ENCODE measurements around the gene GRM7.

DNA sequence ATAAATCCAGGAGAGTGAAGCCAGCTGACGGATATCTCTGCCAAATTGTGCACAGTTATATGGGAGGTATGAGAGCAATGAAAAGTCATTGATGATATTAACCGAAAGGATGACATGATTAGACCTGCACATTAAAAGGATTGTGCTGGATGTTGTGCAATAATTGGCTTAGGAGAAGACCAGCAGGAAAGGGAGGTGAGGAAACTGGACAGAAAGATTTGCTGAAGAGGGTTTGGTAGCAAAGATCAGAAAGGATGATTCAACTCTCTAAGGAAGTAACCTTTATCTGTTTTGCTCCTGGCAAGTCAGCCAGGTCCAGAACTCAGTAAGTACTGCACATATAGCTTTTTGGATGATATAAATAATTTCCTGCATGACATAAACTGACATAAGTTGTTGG is 704.7 kb downstream of the GRM7 start:
- TF ChIP-seq CTCF (IDR thresholded peaks at IDR 0.05) (no peak), POLR2A (IDR thresholded peaks at IDR 0.05) (no peak)

Data from adrenal gland (tissue), 5 donors.